ENCODE measurements around the gene RPL19. TPM values are rescaled to one million over a fixed set of nuclear protein-coding genes. Genes with fewer than 3 reads are reported as not detected.
A peak's percentile ranks its signal among the peaks of the same experiment; 100 is the strongest.

The RPL19 gene
- total RNA-seq, 1 donor from 2014 or later: 1,703 TPM

- H3K27me3 Mint-ChIP-seq: no peaks in the 10 kb centered on the region
- no peak overlapping the region for H3K27ac Mint-ChIP-seq
- H3K36me3 Mint-ChIP-seq: peaks cover 6% of the 10 kb centered on the region
- DNase-seq (ENCODE audit: extremely low spot score, unreplicated experiment): no peak
- H3K4me3 Mint-ChIP-seq: peak overlapping the region; percentile 72
- no peak for TF ChIP-seq CTCF (conservative IDR thresholded peaks at IDR 0.05)
- H3K9me3 Mint-ChIP-seq: no peaks in the 10 kb centered on the region
- H3K4me1 Mint-ChIP-seq (ENCODE audit: unreplicated experiment): peaks cover 12% of the 10 kb centered on the region
These were observed 4.4 kb upstream of the RPL19 start for GRCh38 chr17:39195568-39196160.

GRCh38 chr17:39196241-39196807 lies 3.8 kb upstream of the RPL19 start:
- H3K4me1 Mint-ChIP-seq (ENCODE audit: unreplicated experiment): peaks cover 16% of the 10 kb centered on the region
- H3K4me3 Mint-ChIP-seq: peak overlapping the region; percentile 72
- no peak for DNase-seq (ENCODE audit: extremely low spot score, unreplicated experiment)
- H3K36me3 Mint-ChIP-seq: peaks cover 10% of the 10 kb centered on the region
- TF ChIP-seq CTCF (conservative IDR thresholded peaks at IDR 0.05): no peak
- no peak overlapping the region for H3K27ac Mint-ChIP-seq
- no peaks in the 10 kb centered on the region for H3K9me3 Mint-ChIP-seq
- H3K27me3 Mint-ChIP-seq: no peaks in the 10 kb centered on the region

GRCh38 chr17:39196808-39197291 lies 3.2 kb upstream of the RPL19 start:
- no peak for TF ChIP-seq CTCF (conservative IDR thresholded peaks at IDR 0.05)
- H3K9me3 Mint-ChIP-seq: no peaks in the 10 kb centered on the region
- no peak overlapping the region for H3K27ac Mint-ChIP-seq
- DNase-seq (ENCODE audit: extremely low spot score, unreplicated experiment): no peak
- H3K4me1 Mint-ChIP-seq (ENCODE audit: unreplicated experiment): peaks cover 16% of the 10 kb centered on the region
- peaks cover 10% of the 10 kb centered on the region for H3K36me3 Mint-ChIP-seq
- H3K4me3 Mint-ChIP-seq: peak overlapping the region; percentile 76
- H3K27me3 Mint-ChIP-seq: no peaks in the 10 kb centered on the region

GRCh38 chr17:39197380-39198185 lies 2.5 kb upstream of the RPL19 start, which contains the start of gene CACNB1:
TSS of gene CACNB1 (minus strand) at chr17:39197669. CDS start at chr17:39197495, 174 bp downstream.
- H3K36me3 Mint-ChIP-seq: peaks cover 14% of the 10 kb centered on the region
- H3K4me3 Mint-ChIP-seq: peak within 1 kb of the TSS; percentile 92
- peak within 1 kb of the TSS; percentile 43 for H3K27ac Mint-ChIP-seq
- H3K4me1 Mint-ChIP-seq (ENCODE audit: unreplicated experiment): peaks cover 20% of the 10 kb centered on the region
- no peaks in the 10 kb centered on the region for H3K9me3 Mint-ChIP-seq
- DNase-seq (ENCODE audit: extremely low spot score, unreplicated experiment): peak; percentile 82
- no peak for TF ChIP-seq CTCF (conservative IDR thresholded peaks at IDR 0.05)
- no peaks in the 10 kb centered on the region for H3K27me3 Mint-ChIP-seq

- peaks cover 24% of the 10 kb centered on the region for H3K4me1 Mint-ChIP-seq (ENCODE audit: unreplicated experiment)
- no peak for TF ChIP-seq CTCF (conservative IDR thresholded peaks at IDR 0.05)
- DNase-seq (ENCODE audit: extremely low spot score, unreplicated experiment): no peak
- peak overlapping the region; percentile 41 for H3K27ac Mint-ChIP-seq
- no peaks in the 10 kb centered on the region for H3K27me3 Mint-ChIP-seq
- peak overlapping the region; percentile 92 for H3K4me3 Mint-ChIP-seq
- peaks cover 15% of the 10 kb centered on the region for H3K36me3 Mint-ChIP-seq
- H3K9me3 Mint-ChIP-seq: no peaks in the 10 kb centered on the region
These were observed 1.9 kb upstream of the RPL19 start for GRCh38 chr17:39198186-39198566.

Data from type B pancreatic cell (in vitro differentiated cells).